ENCODE results near the gene AP5Z1.

Gene AP5Z1

GRCh38 chr7:4782333-4783291 lies 7.2 kb downstream of the AP5Z1 start:
- H3K4me1 ChIP-seq (ENCODE audit: insufficient read depth, poor library complexity, severe bottlenecking): no peaks in the 10 kb centered on the region
- no peak overlapping the region for H3K27ac ChIP-seq (ENCODE audit: poor library complexity, severe bottlenecking)

DNA sequence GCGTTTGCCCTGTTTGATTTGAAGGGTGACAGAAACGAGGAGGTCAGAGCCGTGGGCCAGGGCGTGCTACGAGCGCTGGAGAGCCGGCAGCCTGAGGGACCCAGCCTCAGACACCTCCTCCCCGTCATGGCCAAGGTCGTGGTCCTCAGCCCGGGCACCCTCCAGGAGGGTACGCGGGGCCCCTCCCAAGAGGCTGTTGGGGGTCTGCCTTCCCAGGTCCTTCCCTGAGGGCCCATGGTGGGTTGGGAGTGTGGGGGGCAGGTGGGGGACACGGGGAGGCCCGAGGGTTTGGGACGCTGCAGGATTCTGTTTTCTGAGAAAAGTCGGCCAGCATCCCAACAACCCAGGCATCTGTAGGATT lies 7.8 kb downstream of the AP5Z1 start:
- no peak for TF ChIP-seq CTCF (IDR thresholded peaks at IDR 0.05; ENCODE audit: poor library complexity, severe bottlenecking)
- H3K27ac ChIP-seq (ENCODE audit: poor library complexity, severe bottlenecking): no peak overlapping the region
- H3K27me3 ChIP-seq (ENCODE audit: insufficient read depth, poor library complexity, severe bottlenecking): no peaks in the 10 kb centered on the region
- H3K9me3 ChIP-seq (ENCODE audit: severe bottlenecking): no peaks in the 10 kb centered on the region
- H3K36me3 ChIP-seq (ENCODE audit: low read depth): peaks cover 23% of the 10 kb centered on the region
- DNase-seq (ENCODE audit: low spot score): no peak
- no peaks in the 10 kb centered on the region for H3K4me1 ChIP-seq (ENCODE audit: insufficient read depth, poor library complexity, severe bottlenecking)
- ATAC-seq (ENCODE audit: low read depth): no peak
- H3K4me3 ChIP-seq (ENCODE audit: severe bottlenecking): no peak overlapping the region

More at GRCh38 chr7:4782333-4783291, 7.2 kb downstream of the AP5Z1 start:
- no peak overlapping the region for H3K4me3 ChIP-seq (ENCODE audit: severe bottlenecking)
- H3K27me3 ChIP-seq (ENCODE audit: insufficient read depth, poor library complexity, severe bottlenecking): no peaks in the 10 kb centered on the region
- DNase-seq (ENCODE audit: low spot score) (no peak), ATAC-seq (ENCODE audit: low read depth) (no peak)
- no peaks in the 10 kb centered on the region for H3K9me3 ChIP-seq (ENCODE audit: severe bottlenecking)
- H3K36me3 ChIP-seq (ENCODE audit: low read depth): peaks cover 22% of the 10 kb centered on the region
- TF ChIP-seq CTCF (IDR thresholded peaks at IDR 0.05; ENCODE audit: poor library complexity, severe bottlenecking): no peak

DNA sequence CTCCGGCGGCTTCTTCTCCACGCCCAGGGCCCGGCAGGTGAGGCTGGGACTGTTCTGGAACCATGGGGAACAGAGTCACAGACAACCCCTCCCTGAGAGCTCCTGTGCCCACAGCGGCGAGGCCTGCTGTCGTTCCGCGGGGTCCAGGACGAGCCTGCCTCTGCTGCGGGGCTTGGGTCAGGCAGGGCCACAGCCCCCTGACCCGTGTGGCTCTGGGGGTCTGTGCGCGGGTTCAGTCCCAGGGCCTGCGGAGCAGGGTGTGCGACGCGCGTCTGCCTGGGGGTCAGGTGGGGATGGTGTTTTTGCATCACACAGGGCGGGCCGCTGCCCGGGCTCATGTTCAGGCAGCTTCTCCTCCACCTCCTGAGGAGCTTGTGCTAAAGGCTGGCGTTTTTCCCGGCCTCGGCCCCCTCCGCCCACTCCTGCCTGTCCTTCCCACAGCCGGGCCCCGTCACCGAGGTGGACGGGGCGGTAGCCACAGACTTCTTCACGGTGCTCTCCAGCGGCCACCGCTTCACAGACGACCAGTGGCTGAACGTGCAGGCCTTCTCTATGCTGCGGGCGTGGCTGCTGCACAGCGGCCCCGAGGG lies 8.4 kb downstream of the AP5Z1 start:
- Histone ChIP-seq H3K36me3 (ENCODE audit: low read depth) (peaks cover 26% of the 10 kb centered on the region), H3K9me3 (ENCODE audit: severe bottlenecking) (no peaks in the 10 kb centered on the region), H3K4me3 (ENCODE audit: severe bottlenecking) (no peak overlapping the region), H3K27ac (ENCODE audit: poor library complexity, severe bottlenecking) (no peak overlapping the region), H3K4me1 (ENCODE audit: insufficient read depth, poor library complexity, severe bottlenecking) (no peaks in the 10 kb centered on the region), H3K27me3 (ENCODE audit: insufficient read depth, poor library complexity, severe bottlenecking) (no peaks in the 10 kb centered on the region)
- DNase-seq (ENCODE audit: low spot score) (no peak), ATAC-seq (ENCODE audit: low read depth) (no peak)
- no peak for TF ChIP-seq CTCF (IDR thresholded peaks at IDR 0.05; ENCODE audit: poor library complexity, severe bottlenecking)

GRCh38 chr7:4784799-4785198 lies 9.4 kb downstream of the AP5Z1 start:
- no peak overlapping the region for H3K27ac ChIP-seq (ENCODE audit: poor library complexity, severe bottlenecking)
- TF ChIP-seq CTCF (IDR thresholded peaks at IDR 0.05; ENCODE audit: poor library complexity, severe bottlenecking): no peak
- DNase-seq (ENCODE audit: low spot score) (no peak), ATAC-seq (ENCODE audit: low read depth) (no peak)
- H3K4me3 ChIP-seq (ENCODE audit: severe bottlenecking): no peak overlapping the region
- H3K27me3 ChIP-seq (ENCODE audit: insufficient read depth, poor library complexity, severe bottlenecking): no peaks in the 10 kb centered on the region
- no peaks in the 10 kb centered on the region for H3K4me1 ChIP-seq (ENCODE audit: insufficient read depth, poor library complexity, severe bottlenecking)
- peaks cover 26% of the 10 kb centered on the region for H3K36me3 ChIP-seq (ENCODE audit: low read depth)
- no peaks in the 10 kb centered on the region for H3K9me3 ChIP-seq (ENCODE audit: severe bottlenecking)

GRCh38 chr7:4785371-4785770 lies 9.9 kb downstream of the AP5Z1 start:
- Histone ChIP-seq H3K4me1 (ENCODE audit: insufficient read depth, poor library complexity, severe bottlenecking) (no peaks in the 10 kb centered on the region), H3K27ac (ENCODE audit: poor library complexity, severe bottlenecking) (no peak overlapping the region), H3K9me3 (ENCODE audit: severe bottlenecking) (no peaks in the 10 kb centered on the region), H3K27me3 (ENCODE audit: insufficient read depth, poor library complexity, severe bottlenecking) (no peaks in the 10 kb centered on the region), H3K4me3 (ENCODE audit: severe bottlenecking) (no peak overlapping the region), H3K36me3 (ENCODE audit: low read depth) (peaks cover 24% of the 10 kb centered on the region)
- DNase-seq (ENCODE audit: low spot score) (no peak), ATAC-seq (ENCODE audit: low read depth) (no peak)
- no peak for TF ChIP-seq CTCF (IDR thresholded peaks at IDR 0.05; ENCODE audit: poor library complexity, severe bottlenecking)

Data from RWPE2 (cell line).